Right lobe of liver (tissue), 6 donors: ENCODE results near the gene PVALEF. TPM values are rescaled to one million over a fixed set of nuclear protein-coding genes. Genes with fewer than 3 reads are reported as not detected.

Experiments used
- ATAC-seq, 4 donors: fragments of 200-7000 bp; cut with Tn5 transposase; one replicate each; pipeline ENCODE4 v1.9.1; 2020; ENCODE audit warnings: mild to moderate bottlenecking in 4 of 4, moderate library complexity in 4 of 4
- DNase-seq, 3 donors: peaks; one replicate each; pipeline ENCODE4 v3.0.0-alpha.2; 2020
- H3K27ac ChIP-seq, 3 donors: fragments of 200-600 bp; one replicate each; pipeline ENCODE4 v1.8.0; 2022
- H3K27me3 ChIP-seq, 2 donors: fragments of 200-600 bp; one replicate each; pipeline ENCODE4 v1.8.0; 2022
- H3K36me3 ChIP-seq, 4 donors: fragments of 200-600 bp; sonication (generic) in 1 of 4; one replicate each; pipeline versions ENCODE4 v1.5.1 to v1.8.0; 2017 to 2022; ENCODE audit warnings: control low read depth in 1 of 4
- H3K4me1 ChIP-seq, 4 donors: fragments of 200-600 bp; sonication (generic) in 1 of 4; one replicate each; pipeline versions ENCODE4 v1.5.1 to v1.8.0; 2017 to 2022; ENCODE audit warnings: control low read depth in 1 of 4
- H3K4me3 ChIP-seq, 3 donors: fragments of 200-600 bp; one replicate each; pipeline ENCODE4 v1.8.0; 2022
- H3K9me3 ChIP-seq, 4 donors: fragments of 200-600 bp; sonication (generic) in 1 of 4; one replicate each; pipeline versions ENCODE4 v1.5.1 to v1.8.0; 2017 to 2022; ENCODE audit warnings: control low read depth in 1 of 4
- CTCF ChIP-seq, 4 donors: fragments of 200-600 bp in 3 of 4; fragments of 450-650 bp in 1 of 4; IDR thresholded peaks; one replicate each; pipeline versions ENCODE4 v1.5.1 to v1.8.0; 2016 to 2022; ENCODE audit warnings: antibody characterized with exemption in 4 of 4, mild to moderate bottlenecking in 2 of 4
- POLR2A ChIP-seq: fragments of 450-650 bp; IDR thresholded peaks from one replicate; pipeline ENCODE4 v1.6.1; 2017; ENCODE audit warnings: antibody characterized with exemption, mild to moderate bottlenecking
- WGBS: methylation state at CpG from one replicate; pipeline ENCODE4 v1.1.6; 2018; ENCODE audit warnings: low coverage, low lambda C conversion rate; ENCODE audit not compliant: insufficient coverage; ENCODE audit errors: missing lambda C conversion rate; 5-methylcytosine and 5-hydroxymethylcytosine counted together
- intact Hi-C, 2 donors: fragments of 100-400 bp; cut with DNase I; formaldehyde crosslinking; loops; one replicate each; pipeline versions ENCODE4 v1.11.2 to v1.14.1; 2022
- total RNA-seq, 6 experiments: library from RNA; depleted of rRNA in 2 of 6; stranded (reverse); fragments of >200 nt in 2 of 6; fragmentation: NEBNext Ultra II Directional in 3 of 6; extraction: Animal tissue kit (Norgen Biotek cat#: 25700) in 3 of 6; gene quantifications; one replicate each; pipeline versions ENCODE4 v1.1.0 to v1.2.4, GENCODE V29; 2016 to 2023
- donor health status: DM: no; HTN: yes; CAD: no.
- donor health status: DM: no; HTN: no; CAD: no.
- donor health status: DM: no; HTN: no; CAD: no.
- donor health status: DM: no; HTN: yes; CAD: no.
- donor health status: DM: no; HTN: yes; CAD: no.

Gene PVALEF
- total RNA-seq, 6 experiments from 2014 or later: not detected

- DNase-seq (no peak), ATAC-seq (no peak)
- H3K36me3 ChIP-seq: no peaks in the 10 kb centered on the region
- WGBS: no CpG with 5 or more reads among the region's 21 CpGs
- TF ChIP-seq POLR2A: no peak
- no peaks in the 10 kb centered on the region for H3K9me3 ChIP-seq
- intact Hi-C loops: no loop called here
- H3K27ac ChIP-seq: no peak overlapping the region
- H3K4me1 ChIP-seq: no peaks in the 10 kb centered on the region
- no peaks in the 10 kb centered on the region for H3K27me3 ChIP-seq
- H3K4me3 ChIP-seq: no peak overlapping the region
Observed at GRCh38 chr17:81207610-81208581, 42.6 kb downstream of the PVALEF start.

- H3K36me3 ChIP-seq: no peaks in the 10 kb centered on the region
- no peaks in the 10 kb centered on the region for H3K9me3 ChIP-seq
- no peak for DNase-seq
- no peak overlapping the region for H3K4me3 ChIP-seq
- H3K27me3 ChIP-seq: no peaks in the 10 kb centered on the region
- H3K27ac ChIP-seq: no peak overlapping the region
- intact Hi-C loops: no loop called here
- no peaks in the 10 kb centered on the region for H3K4me1 ChIP-seq
- ATAC-seq: no peak
- TF ChIP-seq CTCF (IDR thresholded peaks at IDR 0.05) (no peak), POLR2A (no peak)
- WGBS: 90% methylated on average over 4 of the region's 10 CpGs
Observed at GRCh38 chr17:81208651-81209050, 43.3 kb downstream of the PVALEF start.

- Histone ChIP-seq H3K36me3 (no peaks in the 10 kb centered on the region), H3K9me3 (no peaks in the 10 kb centered on the region), H3K27me3 (no peaks in the 10 kb centered on the region), H3K4me3 (no peak overlapping the region), H3K4me1 (no peaks in the 10 kb centered on the region), H3K27ac (no peak overlapping the region)
- TF ChIP-seq POLR2A (no peak), CTCF (IDR thresholded peaks at IDR 0.05) (no peak)
- DNase-seq: no peak
- ATAC-seq: no peak
- 80% methylated on average over 1 of the region's 16 CpGs for WGBS
- intact Hi-C loops: no loop called here
Observed at GRCh38 chr17:81209141-81209540, 43.8 kb downstream of the PVALEF start.

- WGBS: 68% methylated on average over 10 of the region's 10 CpGs
- H3K27ac ChIP-seq: no peak overlapping the region
- no peak overlapping the region for H3K4me3 ChIP-seq
Observed at GRCh38 chr17:81210466-81210865, 45.2 kb downstream of the PVALEF start.

More at GRCh38 chr17:81210466-81210865, 45.2 kb downstream of the PVALEF start:
- H3K27me3 ChIP-seq: no peaks in the 10 kb centered on the region
- ATAC-seq (no peak), DNase-seq (no peak)
- intact Hi-C loops: no loop called here
- no peaks in the 10 kb centered on the region for H3K4me1 ChIP-seq
- TF ChIP-seq POLR2A (no peak), CTCF (IDR thresholded peaks at IDR 0.05) (no peak)
- H3K9me3 ChIP-seq: no peaks in the 10 kb centered on the region
- no peaks in the 10 kb centered on the region for H3K36me3 ChIP-seq
